HepG2 (cell line): ENCODE data around the gene ITCH. TPM values are rescaled to one million over a fixed set of nuclear protein-coding genes. Genes with fewer than 3 reads are reported as not detected.

Source experiments
- BRCA1 ChIP-seq: sonication (generic); formaldehyde crosslinking; IDR thresholded peaks from 2 replicates; pipeline ENCODE4 v1.4.0; 2020; ENCODE audit warnings: missing genetic modification reagents
- CAMTA2 ChIP-seq: sonication (generic); formaldehyde crosslinking; IDR thresholded peaks from 2 replicates; pipeline ENCODE4 v1.4.0; 2020; ENCODE audit warnings: mild to moderate bottlenecking, missing genetic modification reagents, borderline replicate concordance
- CBX5 ChIP-seq: sonication (generic); formaldehyde crosslinking; IDR thresholded peaks from 2 replicates; pipeline ENCODE4 v1.4.0; 2020; ENCODE audit warnings: missing genetic modification reagents, borderline replicate concordance
- CCDC6 ChIP-seq: sonication (generic); formaldehyde crosslinking; IDR thresholded peaks from 2 replicates; pipeline ENCODE4 v1.8.1; 2022; ENCODE audit warnings: mild to moderate bottlenecking, missing genetic modification reagents, moderate library complexity
- CHD4 ChIP-seq: fragments of 200-600 bp; sonication (generic); IDR thresholded peaks from 2 replicates; pipeline ENCODE4 v1.7.0; 2017; ENCODE audit warnings: mild to moderate bottlenecking, low read length, borderline replicate concordance
- HOXA7 ChIP-seq: sonication (generic); formaldehyde crosslinking; IDR thresholded peaks from 2 replicates; pipeline ENCODE4 v1.8.1; 2022; ENCODE audit warnings: mild to moderate bottlenecking, missing genetic modification reagents, moderate library complexity
- HOXD1 ChIP-seq: sonication (generic); formaldehyde crosslinking; IDR thresholded peaks from 2 replicates; pipeline ENCODE4 v1.5.0; 2020; ENCODE audit warnings: missing genetic modification reagents
- IRF2 ChIP-seq: IDR thresholded peaks from 2 replicates; pipeline ENCODE4 v1.6.1; 2018; ENCODE audit warnings: missing genetic modification reagents, missing compliant biosample characterization
- KDM4B ChIP-seq: sonication (generic); formaldehyde crosslinking; IDR thresholded peaks from 2 replicates; pipeline ENCODE4 v1.4.0; 2020; ENCODE audit warnings: missing genetic modification reagents
- MEF2D ChIP-seq: sonication (generic); formaldehyde crosslinking; IDR thresholded peaks from 2 replicates; pipeline ENCODE4 v1.5.1; 2020; ENCODE audit warnings: mild to moderate bottlenecking, missing genetic modification reagents
- PAWR ChIP-seq: sonication (generic); formaldehyde crosslinking; IDR thresholded peaks from 2 replicates; pipeline ENCODE4 v1.4.0; 2020; ENCODE audit warnings: missing genetic modification reagents, mild to moderate bottlenecking, borderline replicate concordance
- PHF8 ChIP-seq: sonication (generic); formaldehyde crosslinking; IDR thresholded peaks from 2 replicates; pipeline ENCODE4 v1.5.0; 2020; ENCODE audit warnings: missing genetic modification reagents
- RFX1 ChIP-seq: fragments of 450-650 bp; IDR thresholded peaks from 2 replicates; pipeline ENCODE4 v1.6.1; 2017
- SAP130 ChIP-seq: IDR thresholded peaks from 2 replicates; pipeline ENCODE4 v1.6.1; 2016; ENCODE audit warnings: low read depth
- SNAI1 ChIP-seq: sonication (generic); formaldehyde crosslinking; IDR thresholded peaks from 2 replicates; pipeline ENCODE4 v1.5.0; 2020; ENCODE audit warnings: mild to moderate bottlenecking, missing genetic modification reagents, borderline replicate concordance
- TCF7L2 ChIP-seq: IDR thresholded peaks from 2 replicates; pipeline ENCODE4 v1.6.1; 2011; ENCODE audit warnings: mild to moderate bottlenecking, low read depth, low read length, moderate library complexity
- ZMYM3 ChIP-seq: sonication (generic); formaldehyde crosslinking; IDR thresholded peaks from 2 replicates; pipeline ENCODE4 v1.5.1; 2020; ENCODE audit warnings: mild to moderate bottlenecking, missing genetic modification reagents
- ZNF225 ChIP-seq: sonication (generic); formaldehyde crosslinking; IDR thresholded peaks from 2 replicates; pipeline ENCODE4 v1.4.0; 2020; ENCODE audit warnings: mild to moderate bottlenecking, missing genetic modification reagents
- ZNF264 ChIP-seq: sonication (generic); formaldehyde crosslinking; IDR thresholded peaks from 2 replicates; pipeline ENCODE4 v1.4.0; 2020; ENCODE audit warnings: missing genetic modification reagents
- polyA plus RNA-seq, 8 experiments: library from polyadenylated mRNA; depleted of rRNA in 3 of 8; stranded (reverse) in 7 of 8; unstranded in 1 of 8; fragments of >200 nt; fragmentation: Illumina TruSeq in 4 of 8; extraction: Trizol in 4 of 8; gene quantifications; 2 replicates each; pipeline versions ENCODE4 v1.2.1 to v1.2.3, GENCODE V29; 2011 to 2016; ENCODE audit warnings: low read depth in 4 of 8, missing spikeins in 1 of 8, mixed read lengths in 1 of 8; ENCODE audit not compliant: insufficient read depth in 1 of 8
- total RNA-seq, 5 experiments: library from RNA; depleted of rRNA; stranded (reverse); fragments of >200 nt; fragmentation: Illumina TruSeq; extraction: Trizol; gene quantifications; 2 replicates each; pipeline ENCODE4 v1.2.3, GENCODE V29; 2016; ENCODE audit warnings: low read depth in 1 of 5
- TF ChIP-seq, protein P1 (sequence below): IDR thresholded peaks from 2 replicates; pipeline ENCODE4 v1.4.0; 2020; ENCODE audit warnings: mild to moderate bottlenecking, missing genetic modification reagents
- TF ChIP-seq, protein P2 (sequence below): sonication (generic); formaldehyde crosslinking; IDR thresholded peaks from 2 replicates; pipeline ENCODE4 v1.4.0; 2020; ENCODE audit warnings: low read depth, mild to moderate bottlenecking, missing genetic modification reagents
- TF ChIP-seq, protein P3 (sequence below), 2 experiments: sonication (generic) in 1 of 2; formaldehyde crosslinking in 1 of 2; IDR thresholded peaks; 2 replicates each; pipeline versions ENCODE4 v1.5.1 to v1.6.1; 2011 to 2020; ENCODE audit warnings: borderline replicate concordance in 1 of 2, low read depth in 1 of 2, low read length in 1 of 2, mild to moderate bottlenecking in 1 of 2, missing genetic modification reagents in 1 of 2, moderate library complexity in 1 of 2
- TF ChIP-seq, protein P4 (sequence below): IDR thresholded peaks from 2 replicates; pipeline ENCODE4 v1.6.1; 2016

Gene ITCH
- total and polyA plus RNA-seq, 2 of the 13 experiments (the other 11 are each of a cell fraction or from before 2014, with no cell fraction given), result 20.5 to 112 TPM

DNA sequence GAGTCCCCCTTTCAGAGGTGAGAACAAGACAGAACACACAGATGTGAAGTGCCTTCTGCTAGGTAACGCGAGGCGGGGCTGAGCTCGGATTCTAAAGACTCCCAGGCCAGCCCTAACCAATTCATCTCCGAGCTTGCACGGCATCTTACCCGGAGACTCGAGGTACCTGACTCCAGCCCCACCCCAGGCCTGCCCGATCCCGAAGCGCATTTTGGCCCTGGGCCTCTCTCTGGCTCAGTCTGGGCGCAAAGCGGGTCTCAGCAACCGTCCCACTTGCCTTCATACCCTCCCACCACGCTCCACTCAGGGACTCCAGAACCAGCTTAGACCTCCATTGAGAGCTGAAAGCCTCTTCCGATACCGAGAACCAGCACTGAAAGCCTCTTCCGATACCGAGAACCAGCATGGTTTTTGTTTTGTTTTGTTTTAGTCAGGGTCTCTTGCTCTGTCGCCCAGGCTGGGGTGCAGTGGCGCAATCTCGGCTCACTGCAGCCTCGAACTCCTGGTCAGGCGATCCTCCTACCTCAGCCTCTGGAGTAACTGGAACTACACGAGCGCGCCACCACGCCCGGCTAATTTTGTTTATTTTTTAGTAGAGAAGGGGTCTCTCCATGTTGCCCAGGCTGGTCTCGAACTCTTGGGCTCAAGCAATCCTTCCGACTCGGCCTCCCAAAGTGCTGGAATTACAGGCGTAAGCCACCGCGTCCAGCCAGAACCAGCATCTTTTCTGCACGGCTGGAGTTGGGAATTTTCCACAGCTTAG, 152.6 kb downstream of the ITCH start (continued):
- TF ChIP-seq, protein P1, sequence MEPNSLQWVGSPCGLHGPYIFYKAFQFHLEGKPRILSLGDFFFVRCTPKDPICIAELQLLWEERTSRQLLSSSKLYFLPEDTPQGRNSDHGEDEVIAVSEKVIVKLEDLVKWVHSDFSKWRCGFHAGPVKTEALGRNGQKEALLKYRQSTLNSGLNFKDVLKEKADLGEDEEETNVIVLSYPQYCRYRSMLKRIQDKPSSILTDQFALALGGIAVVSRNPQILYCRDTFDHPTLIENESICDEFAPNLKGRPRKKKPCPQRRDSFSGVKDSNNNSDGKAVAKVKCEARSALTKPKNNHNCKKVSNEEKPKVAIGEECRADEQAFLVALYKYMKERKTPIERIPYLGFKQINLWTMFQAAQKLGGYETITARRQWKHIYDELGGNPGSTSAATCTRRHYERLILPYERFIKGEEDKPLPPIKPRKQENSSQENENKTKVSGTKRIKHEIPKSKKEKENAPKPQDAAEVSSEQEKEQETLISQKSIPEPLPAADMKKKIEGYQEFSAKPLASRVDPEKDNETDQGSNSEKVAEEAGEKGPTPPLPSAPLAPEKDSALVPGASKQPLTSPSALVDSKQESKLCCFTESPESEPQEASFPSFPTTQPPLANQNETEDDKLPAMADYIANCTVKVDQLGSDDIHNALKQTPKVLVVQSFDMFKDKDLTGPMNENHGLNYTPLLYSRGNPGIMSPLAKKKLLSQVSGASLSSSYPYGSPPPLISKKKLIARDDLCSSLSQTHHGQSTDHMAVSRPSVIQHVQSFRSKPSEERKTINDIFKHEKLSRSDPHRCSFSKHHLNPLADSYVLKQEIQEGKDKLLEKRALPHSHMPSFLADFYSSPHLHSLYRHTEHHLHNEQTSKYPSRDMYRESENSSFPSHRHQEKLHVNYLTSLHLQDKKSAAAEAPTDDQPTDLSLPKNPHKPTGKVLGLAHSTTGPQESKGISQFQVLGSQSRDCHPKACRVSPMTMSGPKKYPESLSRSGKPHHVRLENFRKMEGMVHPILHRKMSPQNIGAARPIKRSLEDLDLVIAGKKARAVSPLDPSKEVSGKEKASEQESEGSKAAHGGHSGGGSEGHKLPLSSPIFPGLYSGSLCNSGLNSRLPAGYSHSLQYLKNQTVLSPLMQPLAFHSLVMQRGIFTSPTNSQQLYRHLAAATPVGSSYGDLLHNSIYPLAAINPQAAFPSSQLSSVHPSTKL (CRISPR knock-in tag), result no peak
- TF ChIP-seq CAMTA2, result peak; percentile 58; the same call in 1 of the 2 replicates
- TF ChIP-seq HOXD1 (CRISPR knock-in tag), result no peak; the same call in 1 of the 2 replicates
- TF ChIP-seq, protein P2, sequence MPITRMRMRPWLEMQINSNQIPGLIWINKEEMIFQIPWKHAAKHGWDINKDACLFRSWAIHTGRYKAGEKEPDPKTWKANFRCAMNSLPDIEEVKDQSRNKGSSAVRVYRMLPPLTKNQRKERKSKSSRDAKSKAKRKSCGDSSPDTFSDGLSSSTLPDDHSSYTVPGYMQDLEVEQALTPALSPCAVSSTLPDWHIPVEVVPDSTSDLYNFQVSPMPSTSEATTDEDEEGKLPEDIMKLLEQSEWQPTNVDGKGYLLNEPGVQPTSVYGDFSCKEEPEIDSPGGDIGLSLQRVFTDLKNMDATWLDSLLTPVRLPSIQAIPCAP, result peak; percentile 66; the same call in 1 of the 2 replicates
- TF ChIP-seq KDM4B (CRISPR knock-in tag), result no peak
- TF ChIP-seq TCF7L2, result no peak
- TF ChIP-seq, protein P3, sequence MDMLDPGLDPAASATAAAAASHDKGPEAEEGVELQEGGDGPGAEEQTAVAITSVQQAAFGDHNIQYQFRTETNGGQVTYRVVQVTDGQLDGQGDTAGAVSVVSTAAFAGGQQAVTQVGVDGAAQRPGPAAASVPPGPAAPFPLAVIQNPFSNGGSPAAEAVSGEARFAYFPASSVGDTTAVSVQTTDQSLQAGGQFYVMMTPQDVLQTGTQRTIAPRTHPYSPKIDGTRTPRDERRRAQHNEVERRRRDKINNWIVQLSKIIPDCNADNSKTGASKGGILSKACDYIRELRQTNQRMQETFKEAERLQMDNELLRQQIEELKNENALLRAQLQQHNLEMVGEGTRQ (IDR thresholded peaks at IDR 0.05; ENCODE audit: low read depth, low read length), result no peak
- TF ChIP-seq, protein P3 (CRISPR knock-in tag; IDR thresholded peaks at IDR 0.05; ENCODE audit: borderline replicate concordance), result no peak
- no peak for TF ChIP-seq PHF8 (CRISPR knock-in tag)
- TF ChIP-seq RFX1, result no peak
- TF ChIP-seq CHD4, result peak; percentile 95; the same call in 1 of the 2 replicates
- peak; percentile 79 for TF ChIP-seq ZMYM3 (CRISPR knock-in tag)
- TF ChIP-seq CBX5, result 0 out of 2 replicates have a peak, but pooled peaks have one; percentile 1
- no peak for TF ChIP-seq ZNF225 (CRISPR knock-in tag)
- TF ChIP-seq ZNF264 (CRISPR knock-in tag), result 0 out of 2 replicates have a peak, but pooled peaks have one; percentile 2
- TF ChIP-seq CCDC6 (CRISPR knock-in tag), result no peak
- 0 out of 2 replicates have a peak, but pooled peaks have one; percentile 10 for TF ChIP-seq BRCA1 (CRISPR knock-in tag)
- TF ChIP-seq, protein P4, sequence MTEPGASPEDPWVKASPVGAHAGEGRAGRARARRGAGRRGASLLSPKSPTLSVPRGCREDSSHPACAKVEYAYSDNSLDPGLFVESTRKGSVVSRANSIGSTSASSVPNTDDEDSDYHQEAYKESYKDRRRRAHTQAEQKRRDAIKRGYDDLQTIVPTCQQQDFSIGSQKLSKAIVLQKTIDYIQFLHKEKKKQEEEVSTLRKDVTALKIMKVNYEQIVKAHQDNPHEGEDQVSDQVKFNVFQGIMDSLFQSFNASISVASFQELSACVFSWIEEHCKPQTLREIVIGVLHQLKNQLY (CRISPR knock-in tag), result no peak
- 0 out of 2 replicates have a peak, but pooled peaks have one; percentile 28 for TF ChIP-seq MEF2D
- no peak; the same call in 1 of the 2 replicates for TF ChIP-seq IRF2 (CRISPR knock-in tag)
- peak; percentile 68; the same call in 1 of the 2 replicates for TF ChIP-seq SAP130
- no peak for TF ChIP-seq HOXA7 (CRISPR knock-in tag)
- no peak; the same call in 1 of the 2 replicates for TF ChIP-seq PAWR (CRISPR knock-in tag)
- TF ChIP-seq SNAI1 (CRISPR knock-in tag), result no peak
